Esophagus squamous epithelium (tissue), 4 donors: Measurements from ENCODE around the gene CNPY3.

Experiments
- POLR2A ChIP-seq, 4 donors: fragments of 450-650 bp; IDR thresholded peaks; one replicate each; pipeline ENCODE4 v1.6.1; 2017; ENCODE audit warnings: antibody characterized with exemption in 4 of 4, mild to moderate bottlenecking in 4 of 4, moderate library complexity in 3 of 4
- TF ChIP-seq, protein P1 (sequence below), 6 experiments: fragments of 450-650 bp in 4 of 6; fragments of 200-600 bp in 2 of 6; sonication (generic) in 2 of 6; IDR thresholded peaks; one replicate each; pipeline ENCODE4 v1.5.1; 2016 to 2019; ENCODE audit warnings: antibody characterized with exemption in 6 of 6, mild to moderate bottlenecking in 4 of 6, moderate library complexity in 4 of 6

DNA sequence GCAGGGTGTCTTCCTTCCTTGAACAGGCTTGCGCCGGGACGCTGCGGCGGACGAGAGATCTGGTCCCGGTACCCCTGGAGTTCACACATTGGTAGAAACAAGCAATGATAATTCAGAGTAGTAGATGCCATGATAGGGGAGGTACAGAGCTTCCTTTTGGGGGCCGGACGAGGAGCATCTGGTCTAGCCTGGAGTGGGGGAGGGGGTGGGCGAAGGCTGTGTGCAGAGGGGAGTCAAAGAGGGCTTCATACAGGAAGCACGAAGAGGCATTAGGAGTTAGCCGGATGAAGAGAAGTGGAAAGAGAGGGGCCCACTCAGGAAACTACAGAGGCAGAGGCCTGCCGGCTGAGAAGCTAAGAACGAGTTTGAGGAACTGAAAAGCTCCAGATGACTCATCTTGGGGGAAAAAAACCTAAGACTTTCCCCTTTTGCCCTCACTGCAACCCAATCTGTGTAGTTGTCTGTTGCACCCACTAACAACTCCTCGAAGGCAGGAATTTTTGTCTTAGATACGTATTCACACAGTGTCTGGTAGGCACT, 611 bp downstream of the CNPY3 start:
- TF ChIP-seq, protein P1, sequence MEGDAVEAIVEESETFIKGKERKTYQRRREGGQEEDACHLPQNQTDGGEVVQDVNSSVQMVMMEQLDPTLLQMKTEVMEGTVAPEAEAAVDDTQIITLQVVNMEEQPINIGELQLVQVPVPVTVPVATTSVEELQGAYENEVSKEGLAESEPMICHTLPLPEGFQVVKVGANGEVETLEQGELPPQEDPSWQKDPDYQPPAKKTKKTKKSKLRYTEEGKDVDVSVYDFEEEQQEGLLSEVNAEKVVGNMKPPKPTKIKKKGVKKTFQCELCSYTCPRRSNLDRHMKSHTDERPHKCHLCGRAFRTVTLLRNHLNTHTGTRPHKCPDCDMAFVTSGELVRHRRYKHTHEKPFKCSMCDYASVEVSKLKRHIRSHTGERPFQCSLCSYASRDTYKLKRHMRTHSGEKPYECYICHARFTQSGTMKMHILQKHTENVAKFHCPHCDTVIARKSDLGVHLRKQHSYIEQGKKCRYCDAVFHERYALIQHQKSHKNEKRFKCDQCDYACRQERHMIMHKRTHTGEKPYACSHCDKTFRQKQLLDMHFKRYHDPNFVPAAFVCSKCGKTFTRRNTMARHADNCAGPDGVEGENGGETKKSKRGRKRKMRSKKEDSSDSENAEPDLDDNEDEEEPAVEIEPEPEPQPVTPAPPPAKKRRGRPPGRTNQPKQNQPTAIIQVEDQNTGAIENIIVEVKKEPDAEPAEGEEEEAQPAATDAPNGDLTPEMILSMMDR (IDR thresholded peaks at IDR 0.05), result no peak
- peak in 1 of 4 donors; percentile 13 for TF ChIP-seq POLR2A (IDR thresholded peaks at IDR 0.05)
